Measurements from ENCODE around the gene FBXW5.

FBXW5 gene

GRCh38 chr9:136907011-136907914, 37.3 kb downstream of the FBXW5 start:
- H3K9me3 ChIP-seq (ENCODE audit: low read depth, low read length), result no peaks in the 10 kb centered on the region
- H3K36me3 ChIP-seq (ENCODE audit: insufficient read depth, low read length), result peaks cover 48% of the 10 kb centered on the region; the same call in 1 of the 2 replicates
- no peak overlapping the region for H3K27ac ChIP-seq
- no peak for DNase-seq (ENCODE audit: low read depth, low spot score)
- H3K4me3 ChIP-seq, result no peak overlapping the region
- no peak overlapping the region for H3K9ac ChIP-seq (ENCODE audit: insufficient read length)
- TF ChIP-seq EZH2 (IDR thresholded peaks at IDR 0.05), result no peak
- TF ChIP-seq FOXP2 (optimal IDR thresholded peaks at IDR 0.05; ENCODE audit: control extremely low read depth, extremely low read length, insufficient read depth), result no peak
- no peak for TF ChIP-seq POLR2AphosphoS5 (IDR thresholded peaks at IDR 0.05; ENCODE audit: borderline replicate concordance, low read depth, low read length)

- Histone ChIP-seq H3K36me3 (ENCODE audit: insufficient read depth, low read length) (peaks cover 58% of the 10 kb centered on the region), H3K9me3 (ENCODE audit: low read depth, low read length) (no peaks in the 10 kb centered on the region), H3K9ac (ENCODE audit: insufficient read length) (no peak overlapping the region), H3K27ac (no peak overlapping the region), H3K4me3 (no peak overlapping the region)
- TF ChIP-seq FOXP2 (optimal IDR thresholded peaks at IDR 0.05; ENCODE audit: control extremely low read depth, extremely low read length, insufficient read depth) (no peak), POLR2AphosphoS5 (IDR thresholded peaks at IDR 0.05; ENCODE audit: borderline replicate concordance, low read depth, low read length) (no peak), EZH2 (IDR thresholded peaks at IDR 0.05) (no peak)
- DNase-seq (ENCODE audit: low read depth, low spot score), result no peak
These were observed 38.3 kb downstream of the FBXW5 start for GRCh38 chr9:136906266-136906665.

- peaks cover 72% of the 10 kb centered on the region for H3K36me3 ChIP-seq (ENCODE audit: insufficient read depth, low read length)
- no peak overlapping the region for H3K9ac ChIP-seq (ENCODE audit: insufficient read length)
- no peak for TF ChIP-seq FOXP2 (optimal IDR thresholded peaks at IDR 0.05; ENCODE audit: control extremely low read depth, extremely low read length, insufficient read depth)
- no peak for TF ChIP-seq EZH2 (IDR thresholded peaks at IDR 0.05)
- no peak for TF ChIP-seq POLR2AphosphoS5 (IDR thresholded peaks at IDR 0.05; ENCODE audit: borderline replicate concordance, low read depth, low read length)
- H3K4me3 ChIP-seq, result no peak overlapping the region
- DNase-seq (ENCODE audit: low read depth, low spot score), result no peak
- no peak overlapping the region for H3K27ac ChIP-seq
- no peaks in the 10 kb centered on the region for H3K9me3 ChIP-seq (ENCODE audit: low read depth, low read length)
These were observed 41.4 kb downstream of the FBXW5 start for GRCh38 chr9:136903041-136903554.

- peaks cover 66% of the 10 kb centered on the region for H3K36me3 ChIP-seq (ENCODE audit: insufficient read depth, low read length)
- no peak overlapping the region for H3K27ac ChIP-seq
- no peak for DNase-seq (ENCODE audit: low read depth, low spot score)
- TF ChIP-seq FOXP2 (optimal IDR thresholded peaks at IDR 0.05; ENCODE audit: control extremely low read depth, extremely low read length, insufficient read depth) (no peak), EZH2 (IDR thresholded peaks at IDR 0.05) (no peak), POLR2AphosphoS5 (IDR thresholded peaks at IDR 0.05; ENCODE audit: borderline replicate concordance, low read depth, low read length) (no peak)
- no peak overlapping the region for H3K4me3 ChIP-seq
- no peak overlapping the region for H3K9ac ChIP-seq (ENCODE audit: insufficient read length)
- H3K9me3 ChIP-seq (ENCODE audit: low read depth, low read length), result no peaks in the 10 kb centered on the region
These were observed 42.2 kb downstream of the FBXW5 start for GRCh38 chr9:136902259-136902821.

- Histone ChIP-seq H3K27ac (no peak overlapping the region), H3K9me3 (ENCODE audit: low read depth, low read length) (no peaks in the 10 kb centered on the region), H3K9ac (ENCODE audit: insufficient read length) (no peak overlapping the region), H3K4me3 (no peak overlapping the region), H3K36me3 (ENCODE audit: insufficient read depth, low read length) (peaks cover 61% of the 10 kb centered on the region)
- DNase-seq (ENCODE audit: low read depth, low spot score), result no peak
- TF ChIP-seq POLR2AphosphoS5 (IDR thresholded peaks at IDR 0.05; ENCODE audit: borderline replicate concordance, low read depth, low read length) (no peak), EZH2 (IDR thresholded peaks at IDR 0.05) (no peak), FOXP2 (optimal IDR thresholded peaks at IDR 0.05; ENCODE audit: control extremely low read depth, extremely low read length, insufficient read depth) (no peak)
These were observed 42.9 kb downstream of the FBXW5 start for GRCh38 chr9:136901516-136902258.

GRCh38 chr9:136900988-136901515, 43.5 kb downstream of the FBXW5 start:
- DNase-seq (ENCODE audit: low read depth, low spot score), result no peak
- no peak for TF ChIP-seq EZH2 (IDR thresholded peaks at IDR 0.05)
- Histone ChIP-seq H3K4me3 (no peak overlapping the region), H3K27ac (no peak overlapping the region), H3K9me3 (ENCODE audit: low read depth, low read length) (no peaks in the 10 kb centered on the region), H3K9ac (ENCODE audit: insufficient read length) (no peak overlapping the region), H3K36me3 (ENCODE audit: insufficient read depth, low read length) (peaks cover 54% of the 10 kb centered on the region)

- H3K9ac ChIP-seq (ENCODE audit: insufficient read length), result no peak overlapping the region
- H3K27ac ChIP-seq, result no peak overlapping the region
- DNase-seq (ENCODE audit: low read depth, low spot score), result no peak
- TF ChIP-seq POLR2AphosphoS5 (IDR thresholded peaks at IDR 0.05; ENCODE audit: borderline replicate concordance, low read depth, low read length), result no peak
- TF ChIP-seq FOXP2 (optimal IDR thresholded peaks at IDR 0.05; ENCODE audit: control extremely low read depth, extremely low read length, insufficient read depth), result no peak
- no peak for TF ChIP-seq EZH2 (IDR thresholded peaks at IDR 0.05)
- H3K36me3 ChIP-seq (ENCODE audit: insufficient read depth, low read length), result peaks cover 49% of the 10 kb centered on the region
- H3K9me3 ChIP-seq (ENCODE audit: low read depth, low read length), result no peaks in the 10 kb centered on the region
- H3K4me3 ChIP-seq, result no peak overlapping the region
These were observed 44.0 kb downstream of the FBXW5 start for GRCh38 chr9:136900556-136900955.

GRCh38 chr9:136899196-136899595, 45.3 kb downstream of the FBXW5 start:
- no peak overlapping the region for H3K9ac ChIP-seq (ENCODE audit: insufficient read length)
- DNase-seq (ENCODE audit: low read depth, low spot score), result no peak
- H3K27ac ChIP-seq, result no peak overlapping the region
- peaks cover 38% of the 10 kb centered on the region for H3K36me3 ChIP-seq (ENCODE audit: insufficient read depth, low read length)
- H3K4me3 ChIP-seq, result no peak overlapping the region
- TF ChIP-seq POLR2AphosphoS5 (IDR thresholded peaks at IDR 0.05; ENCODE audit: borderline replicate concordance, low read depth, low read length), result no peak
- no peak for TF ChIP-seq FOXP2 (optimal IDR thresholded peaks at IDR 0.05; ENCODE audit: control extremely low read depth, extremely low read length, insufficient read depth)
- TF ChIP-seq EZH2 (IDR thresholded peaks at IDR 0.05), result no peak
- H3K9me3 ChIP-seq (ENCODE audit: low read depth, low read length), result no peaks in the 10 kb centered on the region

All from SK-N-MC (cell line).